Ovary (tissue), 9 donors: ENCODE data around the gene SEPTIN5. TPM values are rescaled to one million over a fixed set of nuclear protein-coding genes. Genes with fewer than 3 reads are reported as not detected.
A peak's percentile ranks its signal among the peaks of the same experiment; 100 is the strongest.

Source experiments
- DNase-seq, 5 donors: peaks; one replicate each; pipeline ENCODE4 v3.0.0-alpha.2; 2019 to 2020
- H3K27ac ChIP-seq, 2 donors: fragments of 200-600 bp; one replicate each; pipeline versions ENCODE4 v1.5.1 to v1.8.0; 2019 to 2022
- H3K27me3 ChIP-seq: fragments of 200-600 bp; one replicate; pipeline ENCODE4 v1.8.0; 2022
- H3K36me3 ChIP-seq: fragments of 200-600 bp; sonication (generic); one replicate; pipeline ENCODE4 v1.5.1; 2019
- H3K4me1 ChIP-seq: one replicate; pipeline ENCODE4 v1.8.1; 2013; ENCODE audit warnings: mild to moderate bottlenecking, moderate library complexity; ENCODE audit not compliant: insufficient read depth
- H3K4me3 ChIP-seq: fragments of 200-600 bp; sonication (generic); one replicate; pipeline ENCODE4 v1.5.1; 2017
- H3K9me3 ChIP-seq, 2 donors: fragments of 200-600 bp in 1 of 2; sonication (generic) in 1 of 2; one replicate each; pipeline versions ENCODE4 v1.5.1 to v1.8.1; 2013 to 2019; ENCODE audit warnings: mild to moderate bottlenecking in 1 of 2, moderate library complexity in 1 of 2
- CTCF ChIP-seq, 3 donors: fragments of 450-650 bp in 2 of 3; fragments of 200-600 bp in 1 of 3; IDR thresholded peaks; one replicate each; pipeline versions ENCODE4 v1.5.1 to v1.8.0; 2016 to 2022; ENCODE audit warnings: antibody characterized with exemption in 3 of 3, mild to moderate bottlenecking in 1 of 3
- EP300 ChIP-seq: sonication (generic); formaldehyde crosslinking; IDR thresholded peaks from one replicate; pipeline ENCODE4 v1.6.1; 2017; ENCODE audit warnings: antibody characterized with exemption
- POLR2A ChIP-seq: fragments of 450-650 bp; IDR thresholded peaks from one replicate; pipeline ENCODE4 v1.6.1; 2017; ENCODE audit warnings: antibody characterized with exemption, mild to moderate bottlenecking, moderate library complexity
- WGBS, 3 donors: extraction: QIAGEN DNeasy Blood & Tissue Kit in 1 of 3; methylation state at CpG; one replicate each; pipeline versions ENCODE4 v1.1.5 to v1.1.7; 2013 to 2017; 5-methylcytosine and 5-hydroxymethylcytosine counted together
- intact Hi-C, 4 donors: fragments of 100-400 bp; cut with DNase I; formaldehyde crosslinking; loops; one replicate each; pipeline versions ENCODE4 v1.11.0 to v1.15.1; 2022 to 2023
- polyA plus RNA-seq, 2 donors: library from polyadenylated mRNA; stranded (reverse); fragments of 200-250 nt in 1 of 2; fragments of 350-450 nt in 1 of 2; fragmentation: Illumina TruSeq in 1 of 2; extraction: RNeasy Lipid Tissue Mini Kit (QIAGEN cat#74804) in 1 of 2; gene quantifications; one replicate each; pipeline ENCODE4 v1.2.3, GENCODE V29; 2013 to 2014
- total RNA-seq, 7 donors: library from RNA; depleted of rRNA in 2 of 7; stranded (reverse); fragments of >200 nt in 2 of 7; fragmentation: NEBNext Ultra II Directional in 3 of 7; extraction: Animal tissue kit (Norgen Biotek cat#: 25700) in 3 of 7; gene quantifications; one replicate each; pipeline versions ENCODE4 v1.1.0 to v1.2.4, GENCODE V29; 2016 to 2023
- donor health status: DM: no; HTN: no; CAD: no; lungs with moderate emphysema.
- donor health status: DM: no; HTN: no; CAD: no.
- donor health status: Bipolar disorder and iron deficiency.
- donor health status: DM: yes; HTN: yes; CAD: no.
- donor health status: DM: no; HTN: no; CAD: no.
- donor health status: DM: yes; HTN: yes; CAD: no.

SEPTIN5 gene
- total and polyA plus RNA-seq, 9 donors = 21.0 to 55.0 (median 30.9) TPM

GRCh38 chr22:19721330-19722177 is 7.3 kb downstream of the SEPTIN5 start:
- intact Hi-C loops = no loop called here
- Histone ChIP-seq H3K36me3 (no peaks in the 10 kb centered on the region), H3K4me3 (no peak overlapping the region), H3K4me1 (peaks cover 9% of the 10 kb centered on the region), H3K27me3 (no peaks in the 10 kb centered on the region), H3K27ac (no peak overlapping the region), H3K9me3 (no peaks in the 10 kb centered on the region)
- 89 to 91% (median 91%) methylated on average over 41 to 44 of the region's 44 CpGs for WGBS, 3 donors
- no peak for TF ChIP-seq EP300
- no peak for TF ChIP-seq POLR2A
- no peak for TF ChIP-seq CTCF (IDR thresholded peaks at IDR 0.05)
- peak in 1 of 5 donors; percentile 43 for DNase-seq

- H3K4me1 ChIP-seq = peaks cover 7% of the 10 kb centered on the region
Observed at GRCh38 chr22:19722178-19722981, 8.1 kb downstream of the SEPTIN5 start.

GRCh38 chr22:19722982-19723231 is 8.6 kb downstream of the SEPTIN5 start:
- intact Hi-C loops = no loop called here
- no peaks in the 10 kb centered on the region for H3K9me3 ChIP-seq
- H3K4me1 ChIP-seq = peaks cover 3% of the 10 kb centered on the region
- no peak for DNase-seq
- H3K36me3 ChIP-seq = no peaks in the 10 kb centered on the region
- TF ChIP-seq CTCF (IDR thresholded peaks at IDR 0.05) = no peak
- TF ChIP-seq EP300 = no peak
- TF ChIP-seq POLR2A = no peak
- H3K27ac ChIP-seq = no peak overlapping the region
- WGBS, 3 donors = 86 to 90% (median 89%) methylated on average over 15 of the region's 15 CpGs
- no peak overlapping the region for H3K4me3 ChIP-seq
- H3K27me3 ChIP-seq = no peaks in the 10 kb centered on the region

More at GRCh38 chr22:19722178-19722981, 8.1 kb downstream of the SEPTIN5 start:
- H3K36me3 ChIP-seq = no peaks in the 10 kb centered on the region
- H3K9me3 ChIP-seq = no peaks in the 10 kb centered on the region
- TF ChIP-seq POLR2A = no peak
- intact Hi-C loops = no loop called here
- no peak for DNase-seq
- WGBS, 3 donors = 90 to 91% (median 90%) methylated on average over 59 to 60 of the region's 60 CpGs
- no peak overlapping the region for H3K4me3 ChIP-seq
- H3K27me3 ChIP-seq = no peaks in the 10 kb centered on the region
- H3K27ac ChIP-seq = no peak overlapping the region

- Histone ChIP-seq H3K27ac (no peak within 1 kb of the TSS), H3K36me3 (no peaks in the 10 kb centered on the region), H3K4me3 (no peak within 1 kb of the TSS), H3K27me3 (no peaks in the 10 kb centered on the region), H3K4me1 (peaks cover 2% of the 10 kb centered on the region), H3K9me3 (no peaks in the 10 kb centered on the region)
- DNase-seq = no peak
- TF ChIP-seq EP300 (no peak), CTCF (IDR thresholded peaks at IDR 0.05) (no peak), POLR2A (no peak)
- WGBS, 3 donors = 66 to 71% (median 68%) methylated on average over 78 to 80 of the region's 80 CpGs
- intact Hi-C loops = no loop called here
Observed at GRCh38 chr22:19723232-19723982, 9.1 kb downstream of the SEPTIN5 start, which contains the start of gene GP1BB. Gene GP1BB, plus strand, starts transcription at chr22:19723539. Its CDS starts 31 bp downstream, at chr22:19723570.
